Activated T-cell treated with anti-CD3 and anti-CD28 coated beads, Interleukin-2, amount 50 U/mL, for 24 hours (primary cell): ENCODE data around the gene KLHDC4.

Experiments used
- DNase-seq: peaks from one replicate; pipeline ENCODE4 v3.0.0-alpha.2; 2020
- H3K27ac Mint-ChIP-seq: 2 replicates; pipeline ENCODE4 v1.8.0; 2020; ENCODE audit warnings: mild to moderate bottlenecking, mixed read lengths
- H3K27me3 Mint-ChIP-seq: 2 replicates; pipeline ENCODE4 v1.8.0; 2020; ENCODE audit warnings: mixed read lengths
- H3K36me3 Mint-ChIP-seq: 2 replicates; pipeline ENCODE4 v1.8.0; 2020; ENCODE audit warnings: low read depth, mixed read lengths
- H3K4me1 Mint-ChIP-seq: 2 replicates; pipeline ENCODE4 v1.8.0; 2020; ENCODE audit warnings: low read depth, mixed read lengths
- H3K4me3 Mint-ChIP-seq: 2 replicates; pipeline ENCODE4 v1.8.0; 2020; ENCODE audit warnings: mild to moderate bottlenecking, moderate library complexity, mixed read lengths
- H3K9me3 Mint-ChIP-seq: 2 replicates; pipeline ENCODE4 v1.8.0; 2020; ENCODE audit warnings: mixed read lengths

KLHDC4 gene

GRCh38 chr16:87696726-87697125, 69.1 kb downstream of the KLHDC4 start:
- no peaks in the 10 kb centered on the region for H3K27me3 Mint-ChIP-seq
- H3K36me3 Mint-ChIP-seq, result peaks cover 72% of the 10 kb centered on the region
- peaks cover 28% of the 10 kb centered on the region for H3K4me1 Mint-ChIP-seq
- H3K9me3 Mint-ChIP-seq, result no peaks in the 10 kb centered on the region
- peak overlapping the region; percentile 22 for H3K27ac Mint-ChIP-seq
- DNase-seq, result no peak
- no peak overlapping the region for H3K4me3 Mint-ChIP-seq

- Mint-ChIP-seq H3K4me1 (peaks cover 20% of the 10 kb centered on the region), H3K9me3 (no peaks in the 10 kb centered on the region), H3K36me3 (peaks cover 65% of the 10 kb centered on the region), H3K4me3 (no peak overlapping the region), H3K27ac (no peak overlapping the region), H3K27me3 (no peaks in the 10 kb centered on the region)
- no peak for DNase-seq
Observed at GRCh38 chr16:87695534-87695933, 70.3 kb downstream of the KLHDC4 start.

- H3K36me3 Mint-ChIP-seq, result peaks cover 58% of the 10 kb centered on the region
- H3K27me3 Mint-ChIP-seq, result no peaks in the 10 kb centered on the region
- H3K4me1 Mint-ChIP-seq, result peaks cover 14% of the 10 kb centered on the region
- no peak overlapping the region for H3K27ac Mint-ChIP-seq
- DNase-seq, result no peak
- H3K9me3 Mint-ChIP-seq, result no peaks in the 10 kb centered on the region
- H3K4me3 Mint-ChIP-seq, result no peak overlapping the region
Observed at GRCh38 chr16:87694441-87695125, 71.2 kb downstream of the KLHDC4 start.

GRCh38 chr16:87693827-87694226, 72.0 kb downstream of the KLHDC4 start:
- Mint-ChIP-seq H3K9me3 (no peaks in the 10 kb centered on the region), H3K4me1 (peaks cover 9% of the 10 kb centered on the region), H3K27ac (no peak overlapping the region), H3K4me3 (no peak overlapping the region), H3K36me3 (peaks cover 52% of the 10 kb centered on the region), H3K27me3 (no peaks in the 10 kb centered on the region)
- DNase-seq, result no peak

- Mint-ChIP-seq H3K4me3 (no peak overlapping the region), H3K27ac (no peak overlapping the region), H3K27me3 (no peaks in the 10 kb centered on the region), H3K9me3 (no peaks in the 10 kb centered on the region), H3K4me1 (no peaks in the 10 kb centered on the region), H3K36me3 (peaks cover 42% of the 10 kb centered on the region)
- no peak for DNase-seq
Observed at GRCh38 chr16:87692756-87693155, 73.0 kb downstream of the KLHDC4 start.

- peaks cover 36% of the 10 kb centered on the region for H3K36me3 Mint-ChIP-seq
- no peak overlapping the region for H3K4me3 Mint-ChIP-seq
- DNase-seq, result no peak
- no peaks in the 10 kb centered on the region for H3K9me3 Mint-ChIP-seq
- no peak overlapping the region for H3K27ac Mint-ChIP-seq
- no peaks in the 10 kb centered on the region for H3K27me3 Mint-ChIP-seq
- no peaks in the 10 kb centered on the region for H3K4me1 Mint-ChIP-seq
Observed at GRCh38 chr16:87692176-87692575, 73.6 kb downstream of the KLHDC4 start.

GRCh38 chr16:87691686-87692079, 74.1 kb downstream of the KLHDC4 start:
- peaks cover 31% of the 10 kb centered on the region for H3K36me3 Mint-ChIP-seq
- peak overlapping the region; percentile 8 for H3K27ac Mint-ChIP-seq
- H3K4me3 Mint-ChIP-seq, result no peak overlapping the region
- no peaks in the 10 kb centered on the region for H3K9me3 Mint-ChIP-seq
- H3K27me3 Mint-ChIP-seq, result no peaks in the 10 kb centered on the region
- no peak for DNase-seq
- H3K4me1 Mint-ChIP-seq, result no peaks in the 10 kb centered on the region

- DNase-seq, result no peak
- H3K27ac Mint-ChIP-seq, result peak overlapping the region; percentile 8
- H3K4me3 Mint-ChIP-seq, result no peak overlapping the region
- H3K9me3 Mint-ChIP-seq, result no peaks in the 10 kb centered on the region
- no peaks in the 10 kb centered on the region for H3K4me1 Mint-ChIP-seq
- H3K27me3 Mint-ChIP-seq, result no peaks in the 10 kb centered on the region
- peaks cover 26% of the 10 kb centered on the region for H3K36me3 Mint-ChIP-seq
Observed at GRCh38 chr16:87690911-87691685, 74.7 kb downstream of the KLHDC4 start.

- no peaks in the 10 kb centered on the region for H3K27me3 Mint-ChIP-seq
- DNase-seq, result no peak
- no peak overlapping the region for H3K4me3 Mint-ChIP-seq
- no peaks in the 10 kb centered on the region for H3K4me1 Mint-ChIP-seq
- peaks cover 16% of the 10 kb centered on the region for H3K36me3 Mint-ChIP-seq
- H3K27ac Mint-ChIP-seq, result no peak overlapping the region
- H3K9me3 Mint-ChIP-seq, result no peaks in the 10 kb centered on the region
Observed at GRCh38 chr16:87689956-87690465, 75.8 kb downstream of the KLHDC4 start.

GRCh38 chr16:87688876-87689815, 76.6 kb downstream of the KLHDC4 start:
- Mint-ChIP-seq H3K4me3 (no peak overlapping the region), H3K4me1 (no peaks in the 10 kb centered on the region), H3K36me3 (peaks cover 7% of the 10 kb centered on the region), H3K27me3 (no peaks in the 10 kb centered on the region), H3K27ac (no peak overlapping the region), H3K9me3 (no peaks in the 10 kb centered on the region)
- DNase-seq, result no peak

GRCh38 chr16:87687998-87688529, 77.7 kb downstream of the KLHDC4 start:
- DNase-seq, result no peak
- H3K4me1 Mint-ChIP-seq, result no peaks in the 10 kb centered on the region
- H3K36me3 Mint-ChIP-seq, result no peaks in the 10 kb centered on the region
- peaks cover 2% of the 10 kb centered on the region for H3K27me3 Mint-ChIP-seq
- no peaks in the 10 kb centered on the region for H3K9me3 Mint-ChIP-seq
- H3K4me3 Mint-ChIP-seq, result no peak overlapping the region
- H3K27ac Mint-ChIP-seq, result no peak overlapping the region

GRCh38 chr16:87687126-87687910, 78.5 kb downstream of the KLHDC4 start:
- Mint-ChIP-seq H3K36me3 (no peaks in the 10 kb centered on the region), H3K4me3 (no peak overlapping the region), H3K9me3 (no peaks in the 10 kb centered on the region), H3K27me3 (peaks cover 2% of the 10 kb centered on the region), H3K27ac (no peak overlapping the region), H3K4me1 (peaks cover 3% of the 10 kb centered on the region)
- DNase-seq, result no peak

GRCh38 chr16:87686697-87687096, 79.1 kb downstream of the KLHDC4 start:
- no peaks in the 10 kb centered on the region for H3K36me3 Mint-ChIP-seq
- no peak for DNase-seq
- no peak overlapping the region for H3K27ac Mint-ChIP-seq
- peaks cover 8% of the 10 kb centered on the region for H3K4me1 Mint-ChIP-seq
- H3K9me3 Mint-ChIP-seq, result no peaks in the 10 kb centered on the region
- peaks cover 2% of the 10 kb centered on the region for H3K27me3 Mint-ChIP-seq
- H3K4me3 Mint-ChIP-seq, result no peak overlapping the region
